Measurements from ENCODE around the gene PCDH9.

DNA sequence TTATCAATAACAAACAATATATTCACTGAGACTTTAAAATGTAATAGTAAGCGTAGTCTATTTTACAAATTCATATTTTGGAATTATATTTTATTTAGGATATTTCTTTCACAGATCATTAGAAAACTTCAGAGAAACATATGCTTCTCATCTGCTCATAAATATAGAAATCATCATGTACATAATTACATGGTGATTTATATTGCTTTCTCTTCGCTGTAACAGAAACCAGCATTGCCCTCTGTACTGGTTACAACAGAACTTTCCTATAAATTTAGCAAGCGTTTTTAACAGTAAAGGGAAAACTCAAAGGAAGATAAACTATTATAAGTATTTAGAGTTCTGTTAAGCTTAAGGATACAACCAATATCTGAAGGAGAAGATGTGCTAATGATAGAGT, 672.8 kb downstream of the PCDH9 start:
- TF ChIP-seq, protein P1, sequence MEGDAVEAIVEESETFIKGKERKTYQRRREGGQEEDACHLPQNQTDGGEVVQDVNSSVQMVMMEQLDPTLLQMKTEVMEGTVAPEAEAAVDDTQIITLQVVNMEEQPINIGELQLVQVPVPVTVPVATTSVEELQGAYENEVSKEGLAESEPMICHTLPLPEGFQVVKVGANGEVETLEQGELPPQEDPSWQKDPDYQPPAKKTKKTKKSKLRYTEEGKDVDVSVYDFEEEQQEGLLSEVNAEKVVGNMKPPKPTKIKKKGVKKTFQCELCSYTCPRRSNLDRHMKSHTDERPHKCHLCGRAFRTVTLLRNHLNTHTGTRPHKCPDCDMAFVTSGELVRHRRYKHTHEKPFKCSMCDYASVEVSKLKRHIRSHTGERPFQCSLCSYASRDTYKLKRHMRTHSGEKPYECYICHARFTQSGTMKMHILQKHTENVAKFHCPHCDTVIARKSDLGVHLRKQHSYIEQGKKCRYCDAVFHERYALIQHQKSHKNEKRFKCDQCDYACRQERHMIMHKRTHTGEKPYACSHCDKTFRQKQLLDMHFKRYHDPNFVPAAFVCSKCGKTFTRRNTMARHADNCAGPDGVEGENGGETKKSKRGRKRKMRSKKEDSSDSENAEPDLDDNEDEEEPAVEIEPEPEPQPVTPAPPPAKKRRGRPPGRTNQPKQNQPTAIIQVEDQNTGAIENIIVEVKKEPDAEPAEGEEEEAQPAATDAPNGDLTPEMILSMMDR (IDR thresholded peaks at IDR 0.05) = no peak
- no peak for TF ChIP-seq POLR2A (IDR thresholded peaks at IDR 0.05)
- TF ChIP-seq POLR2AphosphoS5 (IDR thresholded peaks at IDR 0.05; ENCODE audit: insufficient read depth in 1 of 2, low read depth in 1 of 2) = no peak
